NT2/D1 (cell line): ENCODE measurements around the gene MATCAP1.

Experiments used
- SUZ12 ChIP-seq: IDR thresholded peaks from 2 replicates; pipeline ENCODE4 v1.6.1; 2011; ENCODE audit not compliant: insufficient read length, insufficient read depth; ENCODE audit errors: extremely low read depth
- YY1 ChIP-seq: IDR thresholded peaks from 2 replicates; pipeline ENCODE4 v1.6.1; 2011; ENCODE audit not compliant: insufficient read length, insufficient read depth
- ZNF274 ChIP-seq: IDR thresholded peaks from 2 replicates; pipeline ENCODE4 v1.6.1; 2011; ENCODE audit warnings: mild to moderate bottlenecking, low read depth, low read length

DNA sequence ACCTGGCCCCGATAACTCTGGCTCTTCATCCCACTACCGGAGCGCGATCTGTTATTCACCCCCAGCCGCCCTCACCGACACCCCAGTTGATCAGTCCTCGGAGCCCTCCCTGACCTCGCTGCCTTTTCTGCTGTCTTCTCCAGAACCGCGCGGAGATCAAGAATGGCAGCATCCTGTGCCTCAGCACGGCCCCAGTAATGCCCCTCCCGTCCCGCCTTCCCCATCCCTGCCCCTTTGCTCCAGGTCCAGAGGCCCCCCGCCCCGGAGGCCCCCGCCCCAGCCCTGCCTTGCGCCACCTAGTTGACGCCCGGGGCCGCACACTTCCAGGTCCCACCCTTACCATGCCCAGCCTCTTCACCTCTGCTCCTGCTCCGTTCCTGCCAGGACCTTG, 16.0 kb upstream of the MATCAP1 start:
- TF ChIP-seq ZNF274 (no peak), SUZ12 (no peak), YY1 (no peak)
